GM12878 (cell line): ENCODE results near the gene ANAPC5.

ENCODE experiments used
- CBX5 ChIP-seq: sonication (generic); IDR thresholded peaks from 2 replicates; pipeline ENCODE4 v1.6.1; 2016; ENCODE audit warnings: low read depth, moderate library complexity, mild to moderate bottlenecking, inconsistent platforms
- CTCF ChIP-seq, 3 experiments: IDR thresholded peaks in 2 of 3; conservative IDR thresholded peaks in 1 of 3; 2 replicates each; pipeline ENCODE4 v1.5.1; 2011; ENCODE audit warnings: low read depth in 3 of 3, low read length in 3 of 3, mild to moderate bottlenecking in 3 of 3, control low read depth in 2 of 3, moderate library complexity in 2 of 3, inconsistent platforms in 1 of 3, mixed read lengths in 1 of 3; ENCODE audit not compliant: control insufficient read depth in 2 of 3, insufficient read depth in 1 of 3; ENCODE audit errors: extremely low read depth in 1 of 3
- EP300 ChIP-seq, 2 experiments: fragments of 150-350 bp in 1 of 2; IDR thresholded peaks; 2 replicates each; pipeline ENCODE4 v1.6.1; 2011 to 2012; ENCODE audit warnings: low read depth in 2 of 2, low read length in 2 of 2, borderline replicate concordance in 1 of 2, improper control_type of control experiment in 1 of 2, inconsistent platforms in 1 of 2; ENCODE audit not compliant: control insufficient read depth in 1 of 2
- NR2C2 ChIP-seq: IDR thresholded peaks from 2 replicates; pipeline ENCODE4 v1.6.1; 2011; ENCODE audit warnings: borderline replicate concordance, low read depth; ENCODE audit not compliant: control insufficient read depth, insufficient read length
- POLR2A ChIP-seq: IDR thresholded peaks from 2 replicates; pipeline ENCODE4 v1.6.1; 2011; ENCODE audit warnings: low read depth, mild to moderate bottlenecking, low read length
- SRF ChIP-seq, 2 experiments: IDR thresholded peaks; 2 replicates each; pipeline ENCODE4 v1.6.1; 2011; ENCODE audit warnings: low read depth in 2 of 2, low read length in 2 of 2, mild to moderate bottlenecking in 1 of 2, moderate library complexity in 1 of 2
- TCF12 ChIP-seq: IDR thresholded peaks from 2 replicates; pipeline ENCODE4 v1.6.1; 2011; ENCODE audit warnings: low read depth, mild to moderate bottlenecking, low read length
- TCF7 ChIP-seq: IDR thresholded peaks from 2 replicates; pipeline ENCODE4 v1.6.1; 2014; ENCODE audit warnings: antibody characterized with exemption, borderline replicate concordance
- USF1 ChIP-seq: IDR thresholded peaks from 2 replicates; pipeline ENCODE4 v1.6.1; 2011; ENCODE audit warnings: borderline replicate concordance, low read depth, mild to moderate bottlenecking, moderate library complexity, mixed read lengths, low read length; ENCODE audit not compliant: insufficient read depth; ENCODE audit errors: extremely low read length
- YY1 ChIP-seq: IDR thresholded peaks from 2 replicates; pipeline ENCODE4 v1.6.1; 2011; ENCODE audit warnings: low read depth, mild to moderate bottlenecking, low read length

GRCh38 chr12:121290410-121290809, 61.8 kb downstream of the ANAPC5 start:
- TF ChIP-seq YY1 (no peak), SRF (IDR thresholded peaks at IDR 0.05; ENCODE audit: low read depth in 2 of 2, low read length in 2 of 2) (no peak), CTCF (IDR thresholded peaks at IDR 0.05 in 2 of 3, conservative IDR thresholded peaks at IDR 0.05 in 1 of 3; ENCODE audit: control insufficient read depth in 2 of 3, extremely low read depth in 1 of 3, insufficient read depth in 1 of 3, low read depth in 3 of 3, low read length in 3 of 3) (no peak), USF1 (no peak), EP300 (IDR thresholded peaks at IDR 0.05; ENCODE audit: borderline replicate concordance in 1 of 2, control insufficient read depth in 1 of 2, low read depth in 2 of 2, low read length in 2 of 2) (no peak), CBX5 (no peak), TCF12 (no peak), NR2C2 (no peak), TCF7 (no peak), POLR2A (no peak)
